Thoracic aorta (tissue), 2 donors: ENCODE data around the gene NIPBL. TPM values are rescaled to one million over a fixed set of nuclear protein-coding genes. Genes with fewer than 3 reads are reported as not detected.

Source experiments
- ATAC-seq: fragments of 150-250 bp; one replicate; pipeline ENCODE4 v1.8.0; 2017; ENCODE audit warnings: low read depth; ENCODE audit not compliant: insufficient number of reproducible peaks, low FRiP score
- DNase-seq: peaks from one replicate; pipeline ENCODE4 v3.0.0-alpha.2; 2020; ENCODE audit warnings: low spot score
- H3K27ac ChIP-seq, 2 donors: fragments of 200-600 bp; sonication (generic); 1 replicate in 1 of 2; 2 replicates in 1 of 2; pipeline ENCODE4 v1.5.1; 2016; ENCODE audit warnings: mild to moderate bottlenecking in 2 of 2, moderate library complexity in 2 of 2
- H3K27me3 ChIP-seq: fragments of 200-600 bp; sonication (generic); replicated peaks from 2 replicates; pipeline ENCODE4 v1.6.0; 2016; ENCODE audit warnings: mild to moderate bottlenecking; ENCODE audit not compliant: insufficient read depth
- H3K36me3 ChIP-seq: fragments of 200-600 bp; sonication (generic); one replicate; pipeline ENCODE4 v1.5.1; 2016
- H3K4me1 ChIP-seq, 2 donors: fragments of 200-600 bp; sonication (generic); 1 replicate in 1 of 2; 2 replicates in 1 of 2; pipeline versions ENCODE4 v1.5.1 to v1.6.0; 2016; ENCODE audit warnings: low read depth in 2 of 2, mild to moderate bottlenecking in 1 of 2; ENCODE audit not compliant: control insufficient read depth in 1 of 2
- H3K4me3 ChIP-seq: fragments of 200-600 bp; sonication (generic); 2 replicates; pipeline ENCODE4 v1.5.1; 2016; ENCODE audit warnings: mild to moderate bottlenecking
- H3K9me3 ChIP-seq: fragments of 200-600 bp; sonication (generic); 2 replicates; pipeline ENCODE4 v1.5.1; 2016
- CTCF ChIP-seq: fragments of 200-600 bp; sonication (generic); IDR thresholded peaks from one replicate; pipeline ENCODE4 v1.5.1; 2019; ENCODE audit warnings: antibody characterized with exemption
- total RNA-seq, 2 donors: library from RNA; depleted of rRNA; stranded (reverse); fragments of >200 nt; gene quantifications; one replicate each; pipeline versions ENCODE4 v1.1.0 to v1.2.3, GENCODE V29; 2016

NIPBL gene
- total RNA-seq, 2 donors from 2014 or later: 38.6 to 50.8 TPM

- no peak for TF ChIP-seq CTCF
- H3K4me1 ChIP-seq: no peaks in the 10 kb centered on the region
- no peak overlapping the region for H3K4me3 ChIP-seq
- peaks cover 52% of the 10 kb centered on the region for H3K36me3 ChIP-seq
- H3K9me3 ChIP-seq: no peaks in the 10 kb centered on the region
- no peak overlapping the region for H3K27ac ChIP-seq
- ATAC-seq (no peak), DNase-seq (no peak)
- H3K27me3 ChIP-seq: no peaks in the 10 kb centered on the region
These were observed 178.9 kb downstream of the NIPBL start for GRCh38 chr5:37055383-37055990.

GRCh38 chr5:37056762-37057161 lies 180.2 kb downstream of the NIPBL start:
- H3K27ac ChIP-seq: no peak overlapping the region
- H3K36me3 ChIP-seq: peaks cover 51% of the 10 kb centered on the region
- ATAC-seq (no peak), DNase-seq (no peak)
- H3K4me3 ChIP-seq: no peak overlapping the region
- H3K9me3 ChIP-seq: no peaks in the 10 kb centered on the region
- no peaks in the 10 kb centered on the region for H3K4me1 ChIP-seq
- no peaks in the 10 kb centered on the region for H3K27me3 ChIP-seq
- TF ChIP-seq CTCF: no peak

GRCh38 chr5:37060030-37060429 lies 183.5 kb downstream of the NIPBL start:
- H3K27ac ChIP-seq: no peak overlapping the region
- no peak for DNase-seq
- peaks cover 39% of the 10 kb centered on the region for H3K36me3 ChIP-seq
- H3K4me3 ChIP-seq: no peak overlapping the region
- no peaks in the 10 kb centered on the region for H3K9me3 ChIP-seq
- no peak for TF ChIP-seq CTCF
- H3K27me3 ChIP-seq: no peaks in the 10 kb centered on the region
- ATAC-seq: no peak
- no peaks in the 10 kb centered on the region for H3K4me1 ChIP-seq

- Histone ChIP-seq H3K27ac (no peak overlapping the region), H3K4me3 (no peak overlapping the region), H3K4me1 (no peaks in the 10 kb centered on the region), H3K27me3 (no peaks in the 10 kb centered on the region), H3K36me3 (peaks cover 34% of the 10 kb centered on the region), H3K9me3 (no peaks in the 10 kb centered on the region)
- ATAC-seq (no peak), DNase-seq (no peak)
- TF ChIP-seq CTCF: no peak
These were observed 187.2 kb downstream of the NIPBL start for GRCh38 chr5:37063739-37064138.

- Histone ChIP-seq H3K9me3 (no peaks in the 10 kb centered on the region), H3K27me3 (no peaks in the 10 kb centered on the region), H3K4me1 (no peaks in the 10 kb centered on the region), H3K27ac (no peak overlapping the region), H3K4me3 (no peak overlapping the region), H3K36me3 (peaks cover 27% of the 10 kb centered on the region)
- no peak for TF ChIP-seq CTCF
- DNase-seq (no peak), ATAC-seq (no peak)
These were observed 187.9 kb downstream of the NIPBL start for GRCh38 chr5:37064442-37064841.
